NCI-H1436 (cell line): ENCODE results near the gene GLIS1.
"Not testable (repeated sequence)": the region's sequence is repeated elsewhere in the genome, so short reads cannot be mapped to it uniquely, and the experiment has no call there.

Experiments used
- DNase-seq: peaks from one replicate; lab custom pipeline; 2025; lab: John Stamatoyannopoulos, UW

The GLIS1 gene

GRCh38 chr1:53654216-53655210 is 84.5 kb downstream of the GLIS1 start:
- DNase-seq: no peak

GRCh38 chr1:53653631-53654030 is 85.3 kb downstream of the GLIS1 start:
- no peak for DNase-seq

GRCh38 chr1:53653200-53653575 is 85.8 kb downstream of the GLIS1 start:
- DNase-seq: no peak

GRCh38 chr1:53652441-53653199 is 86.3 kb downstream of the GLIS1 start:
- no peak for DNase-seq

- no peak for DNase-seq
Observed at GRCh38 chr1:53651356-53651755, 87.6 kb downstream of the GLIS1 start.

GRCh38 chr1:53648516-53648915 is 90.4 kb downstream of the GLIS1 start:
- DNase-seq: no peak

- DNase-seq: not testable (repeated sequence)
Observed at GRCh38 chr1:53647915-53648314, 91.0 kb downstream of the GLIS1 start.

- DNase-seq: no peak
Observed at GRCh38 chr1:53646732-53647131, 92.2 kb downstream of the GLIS1 start.

- DNase-seq: no peak
Observed at GRCh38 chr1:53645690-53646078, 93.3 kb downstream of the GLIS1 start.

GRCh38 chr1:53644909-53645689 is 93.9 kb downstream of the GLIS1 start:
- DNase-seq: no peak

- DNase-seq: no peak
Observed at GRCh38 chr1:53644496-53644895, 94.5 kb downstream of the GLIS1 start.

GRCh38 chr1:53643881-53644390 is 95.0 kb downstream of the GLIS1 start:
- DNase-seq: no peak

GRCh38 chr1:53643041-53643880 is 95.7 kb downstream of the GLIS1 start:
- DNase-seq: no peak

- no peak for DNase-seq
Observed at GRCh38 chr1:53642607-53643006, 96.4 kb downstream of the GLIS1 start.

- DNase-seq: no peak
Observed at GRCh38 chr1:53642215-53642555, 96.8 kb downstream of the GLIS1 start.

- no peak for DNase-seq
Observed at GRCh38 chr1:53641481-53642214, 97.3 kb downstream of the GLIS1 start.

- DNase-seq: no peak
Observed at GRCh38 chr1:53640701-53641075, 98.3 kb downstream of the GLIS1 start.

- no peak for DNase-seq
Observed at GRCh38 chr1:53639996-53640700, 98.8 kb downstream of the GLIS1 start.

GRCh38 chr1:53639251-53639763 is 99.7 kb downstream of the GLIS1 start:
- no peak for DNase-seq
